Measurements from ENCODE around the gene STUM.

STUM gene

GRCh38 chr1:226643611-226644540 lies 95.3 kb downstream of the STUM start:
- no peak overlapping the region for H3K4me3 ChIP-seq (ENCODE audit: low read depth, low read length)
- TF ChIP-seq CTCF (IDR thresholded peaks at IDR 0.05; ENCODE audit: borderline replicate concordance, insufficient read depth, low read depth, low read length), result peak; percentile 37; the same call in 1 of the 2 replicates

GRCh38 chr1:226644541-226645176 lies 96.1 kb downstream of the STUM start:
- H3K4me3 ChIP-seq (ENCODE audit: low read depth, low read length), result no peak overlapping the region
- no peak for TF ChIP-seq CTCF (IDR thresholded peaks at IDR 0.05; ENCODE audit: borderline replicate concordance, insufficient read depth, low read depth, low read length)

- TF ChIP-seq CTCF (IDR thresholded peaks at IDR 0.05; ENCODE audit: borderline replicate concordance, insufficient read depth, low read depth, low read length), result no peak
- H3K4me3 ChIP-seq (ENCODE audit: low read depth, low read length), result no peak overlapping the region
Measured at GRCh38 chr1:226645279-226645976, 96.9 kb downstream of the STUM start.

- no peak overlapping the region for H3K4me3 ChIP-seq (ENCODE audit: low read depth, low read length)
- no peak for TF ChIP-seq CTCF (IDR thresholded peaks at IDR 0.05; ENCODE audit: borderline replicate concordance, insufficient read depth, low read depth, low read length)
Measured at GRCh38 chr1:226646026-226646869, 97.7 kb downstream of the STUM start.

- no peak for TF ChIP-seq CTCF (IDR thresholded peaks at IDR 0.05; ENCODE audit: borderline replicate concordance, insufficient read depth, low read depth, low read length)
- no peak overlapping the region for H3K4me3 ChIP-seq (ENCODE audit: low read depth, low read length)
Measured at GRCh38 chr1:226646870-226647449, 98.4 kb downstream of the STUM start.

GRCh38 chr1:226647719-226648118 lies 99.2 kb downstream of the STUM start:
- H3K4me3 ChIP-seq (ENCODE audit: low read depth, low read length), result no peak overlapping the region
- no peak for TF ChIP-seq CTCF (IDR thresholded peaks at IDR 0.05; ENCODE audit: borderline replicate concordance, insufficient read depth, low read depth, low read length)

Data from GM12875 (cell line).